Measurements from ENCODE around the gene CFAP46. TPM values are rescaled to one million over a fixed set of nuclear protein-coding genes. Genes with fewer than 3 reads are reported as not detected.

The CFAP46 gene
- total RNA-seq, 1 donor: under 0.01 TPM

DNA sequence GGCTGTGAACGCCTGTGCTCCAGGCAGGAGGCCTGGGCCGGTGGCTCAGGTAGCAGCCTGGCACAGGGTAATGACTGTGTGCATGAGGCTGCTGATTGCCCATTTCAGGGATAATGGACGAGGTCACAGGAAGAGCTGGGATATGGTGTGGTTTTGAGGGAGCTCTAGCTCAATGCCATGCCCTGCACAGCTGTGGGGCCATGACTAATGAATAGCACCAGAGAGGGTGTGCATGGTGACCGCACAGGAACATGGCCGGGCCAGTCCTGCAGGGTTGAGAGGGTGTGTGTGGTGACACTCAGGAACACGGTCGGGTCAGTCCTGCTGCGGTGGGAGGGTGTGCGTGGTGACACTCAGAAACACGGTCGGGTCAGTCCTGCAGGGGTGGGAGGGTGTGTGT, 178.3 kb downstream of the CFAP46 start:
- DNase-seq (ENCODE audit: low read depth in 2 of 3, low spot score in 2 of 3): no peak

DNA sequence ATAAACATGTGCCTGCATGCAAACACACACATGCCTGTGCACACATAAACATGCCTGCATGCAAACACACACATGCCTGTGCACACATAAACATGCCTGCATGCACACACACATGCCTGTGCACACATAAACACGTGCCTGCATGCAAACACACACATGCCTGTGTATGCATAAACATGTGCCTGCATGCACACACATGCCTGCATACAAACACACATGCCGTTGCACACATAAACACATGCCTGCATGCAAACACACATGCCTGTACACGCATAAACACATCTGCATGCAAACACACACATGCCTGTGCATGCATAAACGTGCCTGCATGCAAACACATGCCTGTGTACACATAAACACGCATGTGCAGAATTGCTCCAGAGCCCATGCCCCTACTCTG, 178.8 kb downstream of the CFAP46 start:
- DNase-seq (ENCODE audit: low read depth in 2 of 3, low spot score in 2 of 3): no peak

DNA sequence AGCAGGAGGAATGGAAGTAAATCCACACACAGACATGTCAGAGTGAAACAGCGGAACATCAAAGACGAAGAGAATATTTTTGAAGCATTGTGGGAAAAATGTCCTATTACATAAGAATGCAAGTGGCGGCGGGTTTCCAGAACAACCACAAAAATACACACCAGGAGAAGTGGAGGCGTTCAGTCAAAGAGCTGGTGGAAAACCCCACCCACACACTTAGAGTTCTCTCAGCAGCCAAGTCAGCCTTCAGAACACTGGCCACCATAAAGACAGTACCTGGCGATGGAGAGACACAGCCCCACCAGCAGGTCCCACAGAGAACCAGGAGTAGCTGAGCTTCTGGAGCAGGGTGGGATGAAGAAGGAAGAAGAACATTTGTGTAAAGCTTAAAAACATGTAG, 180.1 kb downstream of the CFAP46 start:
- no peak for DNase-seq (ENCODE audit: low read depth in 2 of 3, low spot score in 2 of 3)

DNA sequence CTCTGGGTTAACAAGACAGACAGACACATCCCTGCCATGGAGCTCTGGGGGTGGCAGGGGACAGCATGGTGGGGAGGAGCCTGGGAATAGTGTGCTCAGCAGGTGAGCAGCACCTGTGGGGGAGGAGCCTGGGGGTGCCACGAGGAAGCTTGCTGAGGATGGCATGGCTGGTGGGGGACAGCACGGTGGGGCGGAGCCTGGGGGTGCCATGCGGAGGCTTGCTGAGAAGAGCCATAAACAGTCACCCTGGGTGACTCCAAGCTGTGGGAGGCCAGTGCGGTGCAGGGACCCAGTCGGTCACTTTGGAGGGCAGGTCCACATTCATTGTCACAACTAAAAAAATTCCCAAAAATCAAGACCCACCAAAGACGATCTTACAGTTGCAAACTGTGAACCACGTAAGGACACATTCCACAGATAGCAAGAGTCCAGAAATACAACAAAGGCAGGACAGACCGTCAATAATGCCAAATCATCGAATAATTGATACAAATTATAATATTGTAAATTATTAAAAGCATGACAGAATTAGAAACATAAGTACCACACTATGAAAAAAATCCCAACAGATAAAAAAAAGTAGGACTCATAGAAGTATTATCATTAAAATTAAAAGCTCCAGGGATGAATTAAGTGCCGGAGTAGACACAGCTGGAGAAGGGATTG, 180.8 kb downstream of the CFAP46 start:
- DNase-seq (ENCODE audit: low read depth in 2 of 3, low spot score in 2 of 3): no peak

DNA sequence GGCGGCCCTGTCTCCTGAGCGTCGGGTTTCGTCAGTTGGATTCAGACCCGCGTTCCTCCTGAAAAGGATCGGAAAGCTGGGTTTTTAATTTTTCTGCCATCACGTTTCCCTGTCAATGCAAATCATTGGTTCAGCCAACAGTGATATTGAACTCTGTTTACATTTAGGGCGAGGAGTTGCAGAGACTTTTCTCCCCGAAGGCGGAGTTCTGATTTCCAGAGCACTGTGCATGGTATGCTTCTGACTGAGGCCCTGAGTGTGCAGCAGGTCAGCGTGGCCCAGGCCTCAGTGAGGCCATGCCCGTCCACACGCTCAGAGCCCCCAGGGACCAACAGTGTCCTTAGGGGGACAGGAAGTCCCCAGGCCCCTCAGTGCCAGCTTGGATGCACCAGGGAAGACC, 183.5 kb downstream of the CFAP46 start:
- DNase-seq (ENCODE audit: low read depth in 2 of 3, low spot score in 2 of 3): no peak

Other genes with a start within 250 kb of the CFAP46 start
- not detected for gene NKX6-2, start 156.4 kb downstream of the CFAP46 start, total RNA-seq
- not detected for gene ADGRA1, start 145.4 kb upstream of the CFAP46 start, total RNA-seq
- under 0.01 TPM for gene KNDC1, start 217.6 kb upstream of the CFAP46 start, total RNA-seq